ENCODE measurements around the gene IMMP2L.

Gene IMMP2L

DNA sequence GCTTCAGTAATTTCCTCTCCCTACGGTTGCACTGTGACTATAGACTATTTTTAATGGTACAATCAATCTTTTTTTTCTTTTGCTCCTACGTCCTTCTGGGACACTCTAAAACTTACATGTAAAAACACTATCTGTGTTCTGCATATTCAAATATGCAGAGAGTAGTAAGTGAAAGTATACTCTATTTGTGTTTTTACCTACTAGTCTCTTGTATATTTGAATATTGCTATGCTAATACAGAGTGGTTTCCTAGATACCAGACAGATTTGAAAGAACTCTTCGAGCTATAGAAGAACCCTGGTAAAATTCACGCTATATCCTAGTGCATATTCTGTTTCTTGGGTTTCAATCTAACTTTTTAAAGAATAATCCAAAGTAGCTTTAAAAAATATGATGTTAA is 672.2 kb downstream of the IMMP2L start:
- ATAC-seq (no peak), DNase-seq (no peak)
- Mint-ChIP-seq H3K27me3 (no peaks in the 10 kb centered on the region), H3K27ac (peak overlapping the region in 1 of 2 donors; percentile 3), H3K4me3 (no peak overlapping the region), H3K9me3 (peaks cover 6 to 12% of the 10 kb centered on the region in 2 donors), H3K4me1 (peaks cover 8% of the 10 kb centered on the region)

GRCh38 chr7:110889335-110889734 is 673.0 kb downstream of the IMMP2L start:
- ATAC-seq (no peak), DNase-seq (no peak)
- Mint-ChIP-seq H3K9me3 (peaks cover 0 to 7% of the 10 kb centered on the region in 2 donors), H3K27me3 (no peaks in the 10 kb centered on the region), H3K4me1 (peaks cover 8% of the 10 kb centered on the region), H3K27ac (no peak overlapping the region), H3K4me3 (no peak overlapping the region)

DNA sequence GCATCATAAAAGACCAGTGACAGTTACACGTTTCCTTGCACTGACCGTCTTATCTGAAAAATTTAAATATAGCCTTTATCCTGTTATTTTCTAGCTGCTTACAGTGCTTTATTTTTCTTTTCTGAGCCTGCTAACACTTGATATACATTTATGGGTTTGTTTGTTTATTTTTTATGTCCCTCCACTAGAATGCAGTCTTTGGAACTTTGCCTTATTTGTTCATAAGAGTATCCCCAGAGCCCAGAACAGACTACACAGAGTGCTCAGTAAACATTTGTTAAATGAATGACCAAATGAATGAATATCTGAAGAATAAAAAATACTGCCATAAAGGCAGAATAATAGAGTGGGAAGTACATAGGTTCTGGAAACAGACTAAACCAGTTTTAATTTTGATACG is 673.7 kb downstream of the IMMP2L start:
- ATAC-seq (no peak), DNase-seq (no peak)
- Mint-ChIP-seq H3K27ac (no peak overlapping the region), H3K9me3 (peaks cover 0 to under 1% of the 10 kb centered on the region in 2 donors), H3K4me1 (peaks cover 8% of the 10 kb centered on the region), H3K27me3 (no peaks in the 10 kb centered on the region), H3K4me3 (no peak overlapping the region)

DNA sequence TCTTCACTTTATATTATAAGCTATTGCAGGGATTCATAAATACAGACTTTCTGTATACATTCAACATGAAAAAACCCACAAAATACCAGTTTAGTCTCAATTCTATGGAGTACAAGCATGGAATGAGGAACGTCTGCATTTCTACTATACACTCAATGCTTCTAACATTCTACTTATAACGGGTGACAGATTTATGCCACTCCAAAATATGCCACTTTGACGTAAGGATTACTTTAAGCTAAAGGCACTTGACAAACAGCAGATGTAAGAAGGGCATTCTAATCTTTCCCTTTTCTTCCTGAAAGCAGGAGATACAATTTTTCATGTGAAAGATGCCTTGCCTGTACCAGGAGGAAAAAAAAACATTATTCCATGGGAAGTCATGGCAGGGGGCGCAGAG is 676.8 kb downstream of the IMMP2L start:
- no peak overlapping the region for H3K27ac Mint-ChIP-seq
- no peaks in the 10 kb centered on the region for H3K4me1 Mint-ChIP-seq
- no peaks in the 10 kb centered on the region for H3K9me3 Mint-ChIP-seq
- DNase-seq, result no peak
- no peak overlapping the region for H3K4me3 Mint-ChIP-seq
- ATAC-seq, result no peak
- H3K27me3 Mint-ChIP-seq, result no peaks in the 10 kb centered on the region

DNA sequence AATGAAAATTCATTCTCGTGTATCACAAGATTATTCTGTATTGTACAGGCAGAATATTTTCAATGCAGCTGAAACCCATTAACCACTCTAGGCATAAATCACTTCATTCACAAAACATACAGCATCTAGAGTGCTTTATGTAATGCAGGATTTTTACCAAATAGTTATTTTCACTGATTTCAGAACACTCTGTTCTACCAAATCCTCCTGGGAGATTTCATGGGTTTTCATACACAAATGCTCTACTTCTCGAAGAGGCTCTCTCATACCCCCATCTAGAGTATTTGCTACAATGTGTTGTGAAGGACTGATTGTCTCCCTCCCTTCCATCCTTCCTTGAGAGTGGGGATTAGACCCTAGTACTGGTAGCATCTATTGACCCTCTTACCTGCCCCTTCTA is 680.6 kb downstream of the IMMP2L start:
- no peak for DNase-seq
- no peaks in the 10 kb centered on the region for H3K27me3 Mint-ChIP-seq
- no peaks in the 10 kb centered on the region for H3K4me1 Mint-ChIP-seq
- no peak for ATAC-seq
- peak overlapping the region in 1 of 2 donors; percentile 21 for H3K27ac Mint-ChIP-seq
- no peak overlapping the region for H3K4me3 Mint-ChIP-seq
- H3K9me3 Mint-ChIP-seq, result no peaks in the 10 kb centered on the region

DNA sequence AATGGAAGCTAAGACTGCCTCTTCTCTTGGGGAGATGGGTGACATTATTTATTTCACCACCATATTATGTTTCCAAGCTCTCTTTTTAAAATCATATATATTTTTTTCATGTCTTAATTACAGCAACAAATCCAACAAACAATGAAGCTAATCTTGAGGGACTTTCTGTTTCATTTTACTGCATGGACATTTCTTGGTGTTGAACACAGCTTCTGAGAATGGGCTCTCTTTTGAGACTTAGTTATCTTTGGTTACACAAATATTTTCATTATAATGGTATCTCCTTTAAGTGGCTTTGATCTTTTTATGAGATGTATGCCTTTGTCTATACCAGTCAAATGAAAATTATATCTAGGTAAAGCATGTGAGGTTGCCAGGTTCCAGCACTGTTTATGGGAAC is 681.3 kb downstream of the IMMP2L start:
- Mint-ChIP-seq H3K27ac (no peak overlapping the region), H3K27me3 (no peaks in the 10 kb centered on the region), H3K9me3 (no peaks in the 10 kb centered on the region), H3K4me1 (no peaks in the 10 kb centered on the region), H3K4me3 (no peak overlapping the region)
- DNase-seq, result no peak
- no peak for ATAC-seq

DNA sequence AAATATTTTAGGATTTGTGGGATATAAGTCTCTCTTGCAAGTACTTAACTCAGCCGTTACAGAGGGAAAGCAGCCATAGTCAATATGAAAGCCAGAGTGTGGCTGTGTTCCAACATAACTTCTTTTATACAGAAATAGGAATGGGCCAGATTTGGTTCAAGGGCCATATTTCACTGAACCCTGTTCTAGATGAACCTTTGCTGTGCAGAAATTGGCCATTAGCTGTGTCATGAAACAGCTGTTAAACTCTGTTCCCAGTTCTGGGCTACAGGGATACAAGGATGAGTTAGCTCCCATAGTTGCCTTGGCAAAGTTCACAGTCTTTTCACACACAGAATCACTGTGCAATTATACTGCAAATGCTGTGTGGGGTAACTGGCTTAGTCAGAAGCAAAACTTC is 685.3 kb downstream of the IMMP2L start:
- Mint-ChIP-seq H3K27me3 (no peaks in the 10 kb centered on the region), H3K27ac (no peak overlapping the region), H3K9me3 (no peaks in the 10 kb centered on the region), H3K4me1 (no peaks in the 10 kb centered on the region), H3K4me3 (no peak overlapping the region)
- DNase-seq (no peak), ATAC-seq (no peak)

DNA sequence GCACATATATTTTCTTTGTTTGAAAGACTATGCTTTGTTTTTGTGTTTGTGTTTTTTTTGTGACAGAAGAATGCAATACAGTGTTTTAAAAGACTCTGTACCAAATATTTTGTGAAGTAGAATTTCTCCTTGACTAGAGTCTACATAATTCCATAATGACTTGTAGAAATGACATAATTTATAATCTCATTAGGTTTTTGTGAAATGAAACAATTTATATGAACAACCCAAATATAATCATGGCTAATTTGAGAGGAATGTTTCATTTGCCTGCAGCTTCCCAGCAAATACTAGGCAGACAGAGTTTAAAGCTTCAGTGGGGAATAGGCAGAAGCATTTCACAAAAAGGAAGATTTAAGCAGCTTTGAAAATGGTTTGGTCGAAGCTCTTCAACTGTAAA is 686.9 kb downstream of the IMMP2L start:
- DNase-seq, result no peak

DNA sequence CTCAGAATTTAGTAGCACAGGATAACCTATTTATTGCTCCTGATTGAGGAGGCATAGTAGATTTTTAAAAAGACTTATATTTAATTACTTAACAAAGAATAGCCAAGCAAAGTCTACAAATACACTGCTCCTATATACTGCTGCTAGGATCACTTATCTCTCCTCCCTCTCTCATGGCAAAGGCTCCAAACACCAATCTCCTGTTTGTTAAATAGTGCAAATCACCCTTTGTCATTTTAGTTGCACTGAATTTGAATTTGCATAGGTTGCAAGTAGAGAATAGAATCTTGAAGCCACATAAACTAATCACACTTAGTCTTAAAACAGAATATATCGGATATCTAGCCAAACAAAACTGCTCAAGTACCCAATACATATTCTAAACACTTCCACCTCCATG is 690.4 kb downstream of the IMMP2L start:
- Mint-ChIP-seq H3K27me3 (no peaks in the 10 kb centered on the region), H3K9me3 (no peaks in the 10 kb centered on the region), H3K4me1 (no peaks in the 10 kb centered on the region), H3K27ac (no peak overlapping the region), H3K4me3 (no peak overlapping the region)
- DNase-seq, result no peak
- no peak for ATAC-seq

More for the DNA sequence above, 686.9 kb downstream of the IMMP2L start:
- Mint-ChIP-seq H3K4me1 (no peaks in the 10 kb centered on the region), H3K27me3 (no peaks in the 10 kb centered on the region), H3K27ac (no peak overlapping the region), H3K4me3 (no peak overlapping the region), H3K9me3 (no peaks in the 10 kb centered on the region)
- no peak for ATAC-seq

GRCh38 chr7:110870926-110871325 is 691.4 kb downstream of the IMMP2L start:
- no peak overlapping the region for H3K4me3 Mint-ChIP-seq
- H3K27ac Mint-ChIP-seq, result no peak overlapping the region
- H3K27me3 Mint-ChIP-seq, result no peaks in the 10 kb centered on the region
- ATAC-seq (no peak), DNase-seq (no peak)
- H3K4me1 Mint-ChIP-seq, result no peaks in the 10 kb centered on the region
- peaks cover 3 to 4% of the 10 kb centered on the region in 2 donors for H3K9me3 Mint-ChIP-seq

DNA sequence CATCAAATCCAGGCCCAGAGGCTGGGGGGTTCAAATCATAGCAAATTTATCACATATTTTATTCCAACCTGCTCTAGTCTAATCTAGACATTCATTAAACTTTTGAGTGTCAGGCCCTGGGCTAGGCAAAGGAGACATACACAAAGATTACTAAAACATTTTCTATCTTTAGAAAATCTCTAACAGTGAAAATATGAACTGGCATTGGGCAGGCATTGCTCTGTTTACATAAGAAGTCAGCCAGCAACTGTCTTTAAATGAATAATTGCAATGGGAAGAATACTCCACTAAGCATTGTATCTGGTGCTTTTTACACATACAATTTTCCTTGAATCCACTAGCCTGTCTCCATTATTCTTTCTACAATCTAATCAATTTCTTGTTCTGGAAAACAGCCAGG is 693.8 kb downstream of the IMMP2L start:
- no peak overlapping the region for H3K4me3 Mint-ChIP-seq
- H3K27ac Mint-ChIP-seq, result no peak overlapping the region
- no peaks in the 10 kb centered on the region for H3K27me3 Mint-ChIP-seq
- peaks cover 4 to 6% of the 10 kb centered on the region in 2 donors for H3K9me3 Mint-ChIP-seq
- no peak for DNase-seq
- no peak for ATAC-seq
- no peaks in the 10 kb centered on the region for H3K4me1 Mint-ChIP-seq

DNA sequence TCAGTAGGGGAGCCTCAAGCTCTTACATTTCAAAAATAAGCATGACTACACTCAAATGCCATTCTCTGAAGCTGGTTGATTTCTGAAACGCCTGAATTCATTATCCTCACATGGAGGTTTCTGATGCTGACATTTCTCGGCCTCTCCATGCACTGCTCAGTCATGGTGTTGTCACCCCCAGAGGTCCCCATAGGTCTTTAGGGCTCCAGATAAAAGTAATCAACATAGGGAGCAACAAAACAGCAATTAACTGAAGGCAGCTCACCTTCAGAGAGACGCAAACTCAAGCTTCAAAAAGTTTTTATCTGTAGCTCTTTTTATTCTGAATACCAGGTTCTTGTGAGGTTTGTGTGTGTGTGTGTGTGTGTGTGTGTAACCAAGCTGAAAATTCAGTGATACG is 694.5 kb downstream of the IMMP2L start:
- Mint-ChIP-seq H3K27me3 (no peaks in the 10 kb centered on the region), H3K4me3 (no peak overlapping the region), H3K9me3 (peaks cover 4 to 6% of the 10 kb centered on the region in 2 donors), H3K4me1 (no peaks in the 10 kb centered on the region), H3K27ac (no peak overlapping the region)
- ATAC-seq (no peak), DNase-seq (no peak)

DNA sequence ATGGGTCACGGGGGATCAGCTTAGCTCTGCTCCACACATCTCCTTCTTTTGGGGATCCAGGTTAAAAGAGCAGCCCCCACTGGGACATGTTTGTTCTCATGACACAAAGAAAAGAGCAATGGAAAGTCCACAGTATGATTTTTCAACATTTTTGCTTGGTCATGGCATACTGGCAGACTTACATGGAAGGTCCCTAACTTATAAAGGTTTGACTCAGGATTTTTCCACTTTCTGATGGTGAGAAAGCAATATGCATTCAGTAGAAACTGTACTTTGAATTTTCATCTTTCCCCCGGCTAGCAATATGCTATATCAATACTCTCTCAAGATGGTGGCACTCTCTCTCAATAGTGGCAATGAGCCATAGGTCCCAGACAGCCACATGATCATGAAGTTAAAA is 699.0 kb downstream of the IMMP2L start:
- Mint-ChIP-seq H3K27ac (no peak overlapping the region), H3K27me3 (no peaks in the 10 kb centered on the region), H3K4me3 (no peak overlapping the region), H3K4me1 (no peaks in the 10 kb centered on the region), H3K9me3 (peaks cover 4 to 6% of the 10 kb centered on the region in 2 donors)
- DNase-seq, result no peak
- no peak for ATAC-seq

GRCh38 chr7:110861163-110861562 is 701.1 kb downstream of the IMMP2L start:
- H3K4me3 Mint-ChIP-seq, result no peak overlapping the region

GRCh38 chr7:110857106-110857505 is 705.2 kb downstream of the IMMP2L start:
- H3K27me3 Mint-ChIP-seq, result no peaks in the 10 kb centered on the region
- H3K4me3 Mint-ChIP-seq, result no peak overlapping the region
- ATAC-seq, result no peak
- no peak overlapping the region for H3K27ac Mint-ChIP-seq
- H3K9me3 Mint-ChIP-seq, result no peaks in the 10 kb centered on the region
- H3K4me1 Mint-ChIP-seq, result no peaks in the 10 kb centered on the region
- no peak for DNase-seq

More at GRCh38 chr7:110861163-110861562, 701.1 kb downstream of the IMMP2L start:
- Mint-ChIP-seq H3K9me3 (peaks cover 3 to 4% of the 10 kb centered on the region in 2 donors), H3K27me3 (no peaks in the 10 kb centered on the region), H3K4me1 (no peaks in the 10 kb centered on the region), H3K27ac (no peak overlapping the region)
- DNase-seq (no peak), ATAC-seq (no peak)

- Mint-ChIP-seq H3K9me3 (no peaks in the 10 kb centered on the region), H3K27me3 (no peaks in the 10 kb centered on the region), H3K4me3 (no peak overlapping the region), H3K4me1 (no peaks in the 10 kb centered on the region), H3K27ac (no peak overlapping the region)
- DNase-seq (no peak), ATAC-seq (no peak)
Measured at GRCh38 chr7:110856704-110857103, 705.6 kb downstream of the IMMP2L start.

- no peak for ATAC-seq
- no peak for DNase-seq
- Mint-ChIP-seq H3K4me1 (no peaks in the 10 kb centered on the region), H3K4me3 (no peak overlapping the region), H3K27ac (no peak overlapping the region), H3K27me3 (no peaks in the 10 kb centered on the region), H3K9me3 (no peaks in the 10 kb centered on the region)
Measured at GRCh38 chr7:110854651-110855050, 707.6 kb downstream of the IMMP2L start.
